Measurements from ENCODE around the gene SOHLH1.

Gene SOHLH1

DNA sequence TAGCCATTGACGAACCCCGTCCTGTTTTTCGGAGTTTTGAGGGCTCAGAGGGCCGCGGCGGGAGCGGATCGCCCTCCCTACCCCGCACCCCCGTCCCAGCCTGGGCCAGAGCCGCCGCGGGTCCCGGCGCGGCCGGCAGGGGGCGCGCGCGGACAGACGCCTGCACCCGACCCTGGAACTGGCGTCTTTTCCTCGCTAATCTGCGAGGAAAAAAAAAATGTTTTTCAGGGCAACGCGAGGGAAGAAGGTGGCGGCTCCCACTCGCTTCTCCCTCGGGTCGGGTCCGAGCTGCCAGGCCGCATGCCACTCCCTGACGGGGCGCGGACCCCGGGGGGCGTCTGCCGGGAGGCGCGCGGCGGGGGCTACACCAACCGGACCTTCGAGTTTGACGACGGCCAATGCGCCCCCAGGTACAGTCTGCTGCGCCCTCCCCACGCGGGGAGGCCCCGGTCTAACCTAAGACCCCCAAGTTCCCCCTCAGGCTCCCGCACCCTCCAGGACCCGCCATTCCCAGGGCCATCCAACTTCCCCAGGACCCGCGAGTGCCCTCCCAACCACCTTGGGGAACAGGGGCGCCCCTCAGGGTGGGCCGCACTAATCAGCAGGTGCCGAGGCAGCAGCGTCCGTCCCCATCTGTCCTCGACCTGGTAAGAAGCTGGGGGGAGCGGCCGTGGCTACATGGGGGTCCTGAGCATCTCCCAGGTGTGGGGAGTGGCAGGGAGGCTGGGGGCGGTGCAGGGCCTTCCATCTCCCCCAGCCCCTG is 2.9 kb upstream of the SOHLH1 start, which contains the start of gene KCNT1:
TSS of gene KCNT1 (plus strand) at position 227 of the 763 bp plus-strand sequence. CDS start at position 301, 74 bp downstream.
- DNase-seq = peak in 1 of 2 experiments; percentile 20

DNA sequence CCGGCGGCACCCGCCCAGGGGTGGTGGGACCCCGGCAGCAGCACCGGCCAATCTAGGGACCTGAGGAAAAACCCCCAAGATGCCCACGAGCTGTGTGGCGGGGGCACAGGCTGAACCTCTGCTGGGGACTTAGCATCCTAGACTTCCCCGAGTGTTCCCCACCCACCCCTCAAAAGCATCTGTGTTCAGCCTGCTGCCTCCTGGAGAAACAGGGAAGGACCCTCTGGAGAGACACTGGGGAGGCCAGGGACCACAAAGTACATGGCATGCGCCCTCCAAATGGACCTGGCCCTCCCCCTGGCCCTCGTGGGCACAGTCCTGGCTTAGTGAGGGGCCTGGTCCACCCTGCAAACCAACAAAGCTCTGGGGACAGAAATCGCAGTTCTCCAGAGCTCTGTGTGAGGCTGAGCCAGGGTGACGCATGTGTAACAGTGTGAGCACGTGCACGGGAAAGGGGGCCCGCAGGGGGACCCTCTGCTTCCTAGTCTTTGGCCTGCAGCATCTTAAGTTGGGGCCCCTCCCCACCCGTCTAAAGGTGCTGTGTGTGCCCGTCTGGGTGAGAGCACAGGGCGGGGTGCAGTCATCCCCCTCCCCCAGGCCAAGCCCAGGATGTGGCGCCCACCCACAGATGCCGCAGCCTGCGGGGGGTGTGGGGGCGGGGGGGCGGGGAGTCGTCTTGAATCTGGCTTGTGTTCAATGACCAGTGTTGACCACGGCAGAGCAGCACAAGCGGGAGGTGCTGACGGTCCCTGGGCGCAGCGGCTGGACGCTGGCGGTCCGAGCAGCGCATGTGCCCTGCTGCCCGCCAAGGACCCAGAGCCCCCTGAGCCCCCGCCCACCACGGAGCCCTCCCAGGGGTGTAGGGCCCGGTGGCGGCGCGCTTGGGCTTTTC is 2.0 kb upstream of the SOHLH1 start:
- DNase-seq = no peak

DNA sequence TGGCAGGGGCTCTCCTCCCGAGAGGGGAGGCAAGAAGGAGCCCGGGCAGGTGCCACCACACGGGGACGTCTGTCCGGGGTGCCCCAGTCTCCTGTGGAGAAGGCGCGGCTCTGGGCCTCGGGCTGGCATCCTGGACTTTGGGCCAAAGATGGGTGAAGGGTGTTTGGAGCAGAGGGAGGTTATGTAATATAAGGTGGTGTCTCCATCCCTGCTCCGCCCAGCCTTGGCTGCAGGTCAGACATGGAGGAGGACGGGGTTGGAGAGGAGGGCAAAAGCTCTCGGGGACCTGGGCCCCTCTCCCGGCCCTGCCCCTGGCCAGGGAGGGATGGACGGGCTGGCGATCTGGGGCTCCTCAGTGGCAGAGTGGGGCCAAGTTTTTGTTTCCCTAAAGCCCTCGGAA is 1.2 kb upstream of the SOHLH1 start:
- DNase-seq = no peak

DNA sequence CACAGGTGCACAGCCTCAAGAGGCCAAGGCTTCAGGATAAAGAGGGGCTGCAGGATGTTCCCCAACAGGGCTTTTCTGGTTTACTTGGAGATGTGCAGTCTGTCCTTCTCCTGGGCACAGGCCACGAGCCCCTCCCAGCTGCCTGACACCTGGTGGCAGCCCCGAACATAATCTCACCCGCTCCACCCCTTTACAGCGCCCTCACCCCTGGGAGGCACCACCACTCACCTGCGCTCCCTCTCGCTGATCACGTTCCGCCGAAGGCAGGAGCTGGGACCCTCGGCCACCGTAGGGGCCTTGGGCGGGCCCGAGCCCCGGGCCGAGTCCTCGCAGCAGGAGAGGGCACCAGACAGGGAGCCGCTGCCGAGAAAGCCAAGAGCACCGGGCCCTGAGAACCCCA is 514 bp downstream of the SOHLH1 start:
- DNase-seq = no peak

DNA sequence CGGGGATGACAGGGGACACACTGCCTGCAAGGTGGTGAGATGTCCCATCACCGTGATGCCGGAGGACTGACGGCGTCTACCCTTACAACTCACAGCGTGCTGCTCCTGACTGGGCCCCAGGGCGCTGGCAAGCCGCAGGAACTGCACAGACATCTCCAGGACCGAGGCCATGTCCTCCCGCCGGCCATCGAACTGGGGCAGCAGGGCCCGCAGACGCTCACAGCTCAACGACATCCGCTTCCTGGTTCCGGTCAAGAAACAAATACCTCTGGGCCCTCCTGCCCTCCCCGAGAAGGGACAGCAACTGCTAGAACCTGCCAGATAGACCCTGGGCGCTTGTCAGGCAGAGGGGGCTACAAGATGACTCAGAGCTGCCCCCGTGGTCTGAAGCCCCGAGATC is 1.0 kb downstream of the SOHLH1 start:
- no peak for DNase-seq

DNA sequence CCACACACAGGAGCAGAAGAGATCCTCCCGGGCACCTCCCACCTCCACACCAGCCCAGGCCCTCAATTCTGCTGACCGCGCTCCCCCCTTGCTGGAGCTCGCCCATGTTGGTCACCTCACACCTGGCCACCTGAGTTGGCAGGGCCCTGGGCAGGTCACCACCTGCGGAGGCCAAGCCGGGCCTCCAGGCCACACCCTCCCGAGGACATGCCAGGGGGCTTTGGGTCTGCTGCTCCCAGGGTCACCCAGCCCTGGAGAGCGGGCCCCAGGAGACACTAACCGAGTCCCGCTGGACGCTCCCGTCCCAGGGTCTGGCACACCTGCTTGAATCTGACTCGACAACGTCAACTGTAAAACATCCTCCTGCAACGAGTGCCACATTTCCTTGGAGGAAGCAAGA is 2.1 kb downstream of the SOHLH1 start:
- DNase-seq = no peak

DNA sequence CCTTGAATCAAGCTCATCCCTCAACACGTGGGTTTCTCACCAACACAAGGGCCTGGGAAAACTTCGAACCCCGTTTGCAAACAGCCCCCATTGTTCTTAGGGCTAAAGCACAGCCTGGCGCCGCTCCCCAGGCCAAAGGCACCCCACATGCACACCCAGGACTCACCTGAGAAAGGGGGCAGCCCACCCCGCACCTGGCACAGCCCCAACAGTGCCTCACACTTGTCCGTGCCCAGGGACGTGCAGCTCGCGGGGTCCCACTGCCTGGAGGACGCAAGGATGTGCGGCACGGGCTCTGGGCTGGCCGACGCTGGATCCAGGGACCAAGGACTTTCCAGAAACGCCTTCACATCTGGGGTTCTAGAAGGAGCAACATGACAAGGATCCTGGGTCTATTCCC is 2.8 kb downstream of the SOHLH1 start:
- DNase-seq = no peak

DNA sequence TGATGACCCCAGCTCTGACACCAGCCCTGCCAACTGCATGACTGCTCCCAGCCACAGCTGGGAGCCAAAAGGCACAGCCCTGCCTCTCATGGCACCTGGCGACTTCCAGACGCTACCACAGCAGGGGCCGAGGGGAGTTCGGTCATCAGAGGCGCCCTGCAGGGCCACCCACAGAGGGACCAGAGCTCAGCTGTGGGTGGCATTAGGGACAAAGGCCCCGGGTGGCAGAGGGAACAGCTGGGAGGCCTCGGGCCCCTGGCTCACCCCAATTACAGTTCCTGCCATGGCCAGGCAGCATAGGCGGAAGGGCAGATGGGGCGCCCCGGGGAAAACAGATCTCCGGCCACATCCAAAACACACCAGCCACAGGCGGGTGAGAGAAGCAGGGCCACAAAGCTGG is 3.6 kb downstream of the SOHLH1 start:
- no peak for DNase-seq

DNA sequence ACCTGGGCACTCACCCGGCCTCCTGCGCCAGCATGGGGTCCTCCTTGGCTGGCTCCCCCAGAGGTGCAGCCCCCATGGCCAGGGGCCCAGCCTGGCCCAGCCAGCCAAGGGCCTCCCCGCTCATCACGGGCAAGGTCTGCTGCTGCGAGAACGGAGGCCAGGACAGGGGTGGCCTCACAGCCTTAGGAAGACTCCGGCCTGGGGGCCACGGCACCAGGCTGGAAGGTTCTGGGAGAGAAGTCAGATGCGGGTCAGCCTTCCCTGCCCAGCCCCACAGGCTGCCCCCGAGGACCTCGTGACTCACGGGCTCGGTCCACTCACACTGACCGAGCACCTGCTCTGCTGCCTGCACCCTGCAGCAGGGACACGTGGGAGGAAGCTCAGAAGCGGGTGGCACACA is 4.2 kb downstream of the SOHLH1 start:
- no peak for DNase-seq

DNA sequence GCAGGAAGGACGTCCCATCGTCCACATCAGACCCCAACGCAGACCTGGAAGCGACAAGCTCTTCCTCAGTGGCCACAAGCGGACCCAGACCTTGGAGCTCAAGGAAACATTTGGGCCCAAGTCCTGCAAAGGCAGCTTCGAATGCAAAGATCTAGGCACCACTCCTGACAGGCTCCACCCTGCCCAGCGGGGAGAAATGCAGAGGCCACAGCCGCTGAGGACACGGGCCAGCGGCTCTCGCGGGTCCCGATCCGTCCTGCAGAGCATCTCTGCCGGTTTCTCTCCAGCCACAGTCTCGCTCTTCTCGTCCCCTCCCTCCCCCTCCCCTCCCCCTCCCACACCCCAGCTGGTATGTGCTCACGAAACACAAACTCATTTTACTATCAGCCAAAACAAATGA is 4.9 kb downstream of the SOHLH1 start:
- DNase-seq = no peak

DNA sequence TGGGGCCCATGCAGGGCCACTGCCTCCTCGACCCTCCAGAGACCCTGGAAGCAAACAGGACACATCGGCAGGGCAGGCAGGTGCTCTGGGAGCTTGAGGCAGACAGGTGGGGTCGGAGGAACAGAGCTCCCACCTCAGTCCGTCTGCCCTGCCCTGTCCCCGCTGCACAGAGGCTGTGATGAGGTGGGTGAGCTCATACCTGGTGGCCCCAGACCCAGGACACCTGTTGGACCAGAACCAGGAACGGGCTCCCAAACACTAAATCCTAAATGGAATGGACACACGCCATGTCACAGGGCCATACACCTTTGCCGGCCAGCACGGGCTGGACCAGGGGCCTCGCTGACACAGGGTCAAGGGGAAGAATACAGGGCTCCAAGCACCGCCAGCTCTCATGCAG is 5.5 kb downstream of the SOHLH1 start:
- no peak for DNase-seq

DNA sequence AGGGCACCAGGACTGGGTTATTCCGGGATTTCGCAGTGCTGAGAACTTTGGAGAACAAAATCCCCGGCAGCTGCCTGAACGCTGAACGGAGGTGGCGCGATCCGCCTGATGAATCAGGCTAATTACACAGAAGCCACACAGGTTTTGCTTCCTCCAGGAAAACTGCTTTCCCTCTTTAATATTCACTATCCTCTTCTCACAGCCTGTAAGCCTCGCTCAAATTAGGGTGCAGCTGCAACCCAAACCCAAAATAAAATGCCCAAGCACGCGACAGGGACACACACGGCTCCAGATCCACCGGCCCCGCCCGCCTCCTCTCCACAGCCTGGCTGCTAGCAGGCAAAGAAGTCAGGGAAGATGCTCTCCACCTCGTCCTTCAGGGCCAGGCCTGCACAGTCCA is 6.0 kb downstream of the SOHLH1 start:
- DNase-seq = no peak

DNA sequence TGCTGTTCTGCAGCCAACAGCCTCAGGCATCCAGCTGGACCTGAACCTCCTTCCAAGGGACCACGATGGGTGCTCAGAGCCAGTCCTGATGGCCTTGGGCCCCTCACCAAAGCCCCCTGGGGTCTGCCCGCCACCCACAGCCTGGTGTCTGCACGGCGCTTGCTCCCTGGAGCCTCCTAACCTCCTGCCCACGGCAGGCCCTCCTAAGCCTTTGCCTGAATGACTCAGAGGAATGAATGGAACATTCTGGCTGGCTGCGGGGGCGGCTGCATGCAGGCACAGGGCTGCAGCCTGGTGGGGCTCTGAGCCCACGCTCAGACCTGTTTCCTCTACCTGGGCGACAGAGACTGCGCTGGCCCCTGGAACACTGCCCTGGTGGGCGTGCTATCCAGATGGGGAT is 6.9 kb downstream of the SOHLH1 start:
- no peak for DNase-seq

DNA sequence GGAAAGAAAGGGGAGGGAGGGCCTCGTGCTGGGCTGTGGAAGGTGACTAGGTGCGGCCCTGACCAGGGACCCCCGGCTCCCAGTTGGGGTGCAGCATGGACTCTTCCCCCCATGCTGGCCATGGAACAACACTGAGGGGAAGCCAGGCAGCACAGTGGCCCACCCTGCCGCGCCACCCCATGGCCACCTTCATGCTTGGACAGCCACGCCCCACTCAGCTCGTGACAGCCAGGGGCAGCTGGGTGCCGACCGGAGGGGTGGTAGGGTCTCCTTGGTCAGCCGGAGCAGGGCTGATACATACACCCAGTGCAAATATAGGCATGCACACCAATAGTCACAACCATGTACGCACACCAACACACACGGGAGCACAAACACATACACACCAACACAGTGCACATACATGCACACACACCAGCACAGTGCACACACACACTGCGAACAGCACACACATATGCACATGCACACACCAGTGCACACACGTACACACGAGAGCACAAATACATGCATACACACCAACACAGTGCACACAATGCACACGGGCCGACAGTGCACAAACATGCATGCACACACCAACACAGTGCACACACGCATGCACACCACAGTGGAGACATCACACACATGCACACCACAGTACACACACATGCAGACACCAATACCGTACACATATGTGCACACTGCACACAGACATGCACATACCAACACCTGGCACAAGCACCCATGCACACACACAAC is 8.3 kb downstream of the SOHLH1 start:
- no peak for DNase-seq

DNA sequence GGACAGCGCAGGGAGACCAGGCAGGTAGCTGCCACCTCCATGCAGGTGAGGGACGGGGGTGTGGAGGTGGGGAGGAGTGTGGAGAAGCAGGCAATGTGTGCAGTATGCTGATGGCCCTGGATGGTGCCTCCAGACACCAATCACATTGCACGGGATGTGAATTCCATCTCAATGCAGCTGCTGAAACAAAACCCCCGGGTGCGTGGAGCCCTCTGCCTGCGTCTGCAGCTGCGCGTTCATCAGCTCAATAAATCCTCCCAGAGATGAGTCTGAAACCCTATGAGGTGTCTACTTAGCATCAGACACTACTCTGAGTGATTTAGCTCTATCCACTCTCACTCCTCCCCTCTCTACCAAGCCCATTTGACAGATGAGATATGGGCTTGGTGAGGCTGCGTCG is 10.3 kb downstream of the SOHLH1 start:
- no peak for DNase-seq

DNA sequence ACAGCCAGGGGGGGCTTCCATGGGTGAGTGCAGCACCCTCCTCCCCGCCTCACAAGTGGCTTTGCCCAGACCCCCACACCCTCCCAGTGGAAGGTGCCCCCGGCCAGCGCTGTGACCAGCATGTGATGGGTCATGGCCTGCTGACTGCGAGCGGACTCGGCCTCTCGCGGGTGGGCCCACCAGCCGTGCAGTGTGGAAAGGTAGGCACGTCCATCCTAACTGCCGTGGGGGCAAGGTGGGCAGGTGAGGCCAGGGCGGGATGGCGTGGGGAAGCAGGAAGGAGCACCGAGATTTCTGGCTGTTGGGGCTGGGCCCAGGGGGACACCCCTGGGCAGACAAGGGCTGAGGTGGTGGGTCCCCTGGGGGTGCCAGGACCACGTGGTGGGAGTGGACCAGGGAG is 12.1 kb downstream of the SOHLH1 start:
- DNase-seq = no peak

DNA sequence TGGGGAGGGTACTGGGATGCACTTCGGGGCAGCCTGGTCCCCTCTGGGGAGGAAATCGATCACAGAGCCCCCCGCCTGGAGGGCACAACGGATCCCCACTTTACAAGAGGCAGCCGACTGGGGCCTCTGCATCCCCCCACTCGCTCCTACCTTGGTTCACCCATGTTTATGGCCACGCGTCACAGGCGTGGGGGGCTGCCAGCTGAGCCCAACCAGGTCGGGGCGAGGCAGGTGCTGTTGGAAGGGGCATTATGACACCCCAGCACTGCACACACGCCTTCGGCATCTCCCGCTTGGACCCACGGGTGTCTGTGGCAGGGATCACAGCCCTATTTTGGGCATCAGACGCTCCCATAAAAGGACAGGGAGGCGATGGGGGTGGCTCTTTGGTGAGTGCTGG is 14.6 kb downstream of the SOHLH1 start:
- DNase-seq = no peak

DNA sequence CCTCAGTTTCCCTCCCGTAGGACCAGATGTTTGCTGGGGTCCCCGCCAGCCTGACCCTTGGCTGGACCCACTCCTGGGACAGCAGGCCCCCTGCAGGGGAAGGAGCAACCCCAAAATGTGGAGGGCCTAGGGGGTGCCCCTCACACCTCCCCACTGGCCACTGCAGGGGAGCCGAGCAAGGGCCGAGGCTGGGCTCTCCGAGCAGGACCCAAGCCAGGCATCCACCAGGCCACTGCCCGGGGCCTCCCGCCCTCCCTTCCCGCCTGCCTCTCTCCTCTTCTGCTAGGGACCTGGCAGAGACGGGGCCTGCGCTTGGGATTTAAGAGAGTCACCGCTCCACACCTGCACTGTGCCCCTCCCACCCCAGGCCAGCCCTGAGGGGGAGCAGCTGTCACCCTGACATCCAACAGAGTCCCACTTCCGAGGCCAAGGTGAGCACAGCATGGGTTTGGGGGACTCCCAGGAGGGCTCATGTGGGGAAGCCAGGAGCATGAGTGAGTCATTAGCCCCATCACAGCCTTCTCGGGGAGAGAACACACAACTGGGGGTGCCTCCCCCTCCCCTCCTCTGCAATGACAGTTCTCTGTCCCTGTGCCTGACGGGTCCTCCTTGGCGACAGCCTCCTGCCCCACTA is 15.8 kb downstream of the SOHLH1 start:
- DNase-seq = no peak

DNA sequence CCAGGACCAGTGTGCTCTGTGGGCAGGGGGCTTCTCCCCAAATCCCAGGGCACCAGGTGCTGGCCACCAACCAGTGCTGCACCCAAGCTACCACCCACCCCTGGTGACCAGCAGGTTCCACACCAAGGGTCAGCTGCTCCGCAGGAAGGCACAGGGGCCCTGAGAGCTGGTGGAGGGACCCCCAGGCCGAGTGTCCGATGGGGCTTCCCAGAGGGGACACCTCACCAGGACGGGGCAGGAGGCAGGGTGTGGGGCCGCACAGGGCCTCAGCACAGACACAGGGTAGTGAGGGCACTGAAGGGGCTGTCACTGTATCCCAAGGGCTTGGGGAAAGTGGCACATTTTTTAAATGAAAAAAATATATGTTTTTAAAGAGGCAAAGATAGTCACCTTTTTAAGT is 18.1 kb downstream of the SOHLH1 start:
- no peak for DNase-seq

DNA sequence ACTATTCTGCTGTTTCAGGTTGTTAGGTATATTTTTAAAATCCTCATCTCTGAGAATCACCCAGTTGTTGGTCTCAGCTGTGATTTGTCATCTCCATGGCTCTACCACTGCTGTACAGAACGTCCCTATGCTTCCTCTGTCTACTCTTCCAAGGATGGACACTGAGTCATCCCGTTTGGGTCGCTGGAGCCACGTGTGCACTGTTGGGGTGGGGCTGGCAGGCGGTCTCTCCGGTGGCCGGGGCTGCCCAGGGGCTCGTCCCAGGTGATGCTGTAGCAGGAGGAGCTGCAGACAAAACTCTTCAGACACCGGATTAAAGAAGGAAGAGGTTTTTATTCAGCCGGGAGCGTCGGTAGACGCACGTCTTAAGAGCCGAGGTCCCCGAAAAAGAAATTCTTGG is 19.2 kb downstream of the SOHLH1 start:
- DNase-seq = no peak

DNA sequence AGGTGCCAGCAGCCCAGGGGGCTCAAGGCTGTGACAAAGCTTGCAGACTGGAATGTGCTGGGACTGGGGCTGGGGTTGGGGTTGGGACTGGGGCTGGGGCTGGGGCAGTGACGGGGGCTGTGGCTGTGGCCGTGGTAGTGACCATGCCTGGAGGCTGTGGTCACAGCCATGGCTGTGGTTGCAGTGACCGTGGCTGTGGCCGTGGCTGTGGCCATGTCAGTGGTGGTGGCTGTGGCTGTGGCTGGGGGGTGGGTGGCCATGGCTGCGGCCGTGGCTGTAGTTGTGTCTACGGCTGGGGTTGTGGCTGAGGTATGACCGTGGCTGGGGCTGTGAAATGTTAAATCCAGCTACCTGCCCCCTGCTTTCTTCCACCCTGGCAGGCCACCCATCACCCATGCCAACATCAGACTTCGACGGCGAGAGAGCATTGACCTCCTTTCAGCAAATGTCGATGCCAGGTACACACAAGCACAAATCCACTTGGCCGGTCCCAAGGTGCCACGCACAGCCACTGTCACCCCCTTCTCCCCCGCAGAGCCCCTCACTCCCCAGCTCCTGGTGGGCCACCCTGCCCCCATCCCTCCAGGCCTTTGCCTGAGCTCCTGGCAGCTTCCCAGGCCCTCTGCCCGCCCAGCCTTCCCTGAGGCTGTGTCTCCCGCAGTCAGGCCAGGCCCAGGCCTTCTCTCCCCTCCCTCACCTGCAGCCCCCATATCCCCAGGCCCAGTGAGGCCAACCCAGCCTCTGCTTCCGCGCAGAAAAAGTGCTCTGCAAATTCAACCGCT is 20.9 kb downstream of the SOHLH1 start:
- no peak for DNase-seq

DNA sequence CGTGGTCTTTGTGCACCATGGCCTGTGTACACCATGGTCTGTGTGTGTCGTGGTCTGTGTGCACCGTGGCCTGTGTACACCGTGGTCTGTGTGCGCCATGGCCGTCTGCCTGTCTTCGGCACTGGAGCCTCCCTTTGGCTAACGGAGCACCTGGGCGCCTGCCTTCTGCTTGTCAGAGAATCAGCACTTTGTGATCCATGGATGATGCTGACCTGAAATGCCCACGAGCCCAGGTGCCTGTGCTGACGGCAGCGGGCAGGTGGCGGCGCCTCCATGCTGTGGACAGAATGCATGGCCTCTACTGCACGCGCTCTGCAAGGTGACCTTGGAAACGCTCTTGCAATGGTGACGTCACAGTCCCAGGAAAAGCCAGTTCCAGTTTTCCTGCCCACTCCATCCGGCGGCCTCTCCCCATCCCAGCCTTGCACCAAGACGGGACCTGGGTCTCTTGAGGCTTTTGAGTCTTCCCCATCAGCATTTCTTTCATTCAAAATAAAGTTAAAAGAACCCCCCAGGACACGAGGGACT is 21.6 kb downstream of the SOHLH1 start:
- no peak for DNase-seq

Measured in NCI-H446 (cell line).